Body of pancreas (tissue), 4 donors: ENCODE data around the gene TH. TPM values are rescaled to one million over a fixed set of nuclear protein-coding genes. Genes with fewer than 3 reads are reported as not detected.

Source experiments
- ATAC-seq: fragments of 150-250 bp; one replicate; pipeline ENCODE4 v1.9.1; 2016
- DNase-seq, 4 donors: peaks; one replicate each; pipeline ENCODE4 v3.0.0-alpha.2; 2019
- H3K27ac ChIP-seq, 4 donors: fragments of 200-600 bp; sonication (generic); 1 replicate in 3 of 4; 2 replicates in 1 of 4; pipeline versions ENCODE4 v1.5.1 to v1.6.1; 2016 to 2019; ENCODE audit warnings: mild to moderate bottlenecking in 1 of 4, mixed read lengths in 1 of 4, moderate library complexity in 1 of 4
- H3K27me3 ChIP-seq, 2 donors: fragments of 200-600 bp; sonication (generic); one replicate each; pipeline ENCODE4 v1.6.0; 2016; ENCODE audit warnings: mild to moderate bottlenecking in 1 of 2
- H3K36me3 ChIP-seq, 2 donors: fragments of 200-600 bp; sonication (generic); replicated peaks in 1 of 2; 2 replicates each; pipeline ENCODE4 v1.5.1; 2016; ENCODE audit warnings: low read depth in 2 of 2; ENCODE audit not compliant: insufficient read depth in 1 of 2
- H3K4me1 ChIP-seq: fragments of 200-600 bp; sonication (generic); one replicate; pipeline ENCODE4 v1.6.0; 2016
- H3K4me3 ChIP-seq, 2 donors: fragments of 200-600 bp; sonication (generic); 1 replicate in 1 of 2; 2 replicates in 1 of 2; pipeline ENCODE4 v1.5.1; 2016 to 2019
- H3K9me3 ChIP-seq, 3 donors: fragments of 200-600 bp; sonication (generic); 1 replicate in 2 of 3; 2 replicates in 1 of 3; pipeline ENCODE4 v1.5.1; 2016
- POLR2A ChIP-seq, 3 donors: fragments of 450-650 bp; IDR thresholded peaks; one replicate each; pipeline ENCODE4 v1.6.1; 2016; ENCODE audit warnings: antibody characterized with exemption in 3 of 3, mild to moderate bottlenecking in 2 of 3
- WGBS, 2 donors: methylation state at CpG; one replicate each; pipeline ENCODE4 v1.1.5; 2017; 5-methylcytosine and 5-hydroxymethylcytosine counted together
- intact Hi-C: fragments of 100-400 bp; cut with DNase I; formaldehyde crosslinking; loops from one replicate; pipeline ENCODE4 v1.15.1; 2023
- total RNA-seq, 2 donors: library from RNA; depleted of rRNA; stranded (reverse); fragments of >200 nt; gene quantifications; one replicate each; pipeline ENCODE4 v1.1.0, GENCODE V29; 2016
- TF ChIP-seq, protein P1 (sequence below), 7 experiments: fragments of 450-650 bp in 4 of 7; fragments of 200-600 bp in 3 of 7; sonication (generic) in 3 of 7; IDR thresholded peaks; one replicate each; pipeline ENCODE4 v1.5.1; 2016 to 2019; ENCODE audit warnings: antibody characterized with exemption in 7 of 7

TH gene
- total RNA-seq, 2 donors from 2014 or later: 0.66 TPM; not detected in 1

DNA sequence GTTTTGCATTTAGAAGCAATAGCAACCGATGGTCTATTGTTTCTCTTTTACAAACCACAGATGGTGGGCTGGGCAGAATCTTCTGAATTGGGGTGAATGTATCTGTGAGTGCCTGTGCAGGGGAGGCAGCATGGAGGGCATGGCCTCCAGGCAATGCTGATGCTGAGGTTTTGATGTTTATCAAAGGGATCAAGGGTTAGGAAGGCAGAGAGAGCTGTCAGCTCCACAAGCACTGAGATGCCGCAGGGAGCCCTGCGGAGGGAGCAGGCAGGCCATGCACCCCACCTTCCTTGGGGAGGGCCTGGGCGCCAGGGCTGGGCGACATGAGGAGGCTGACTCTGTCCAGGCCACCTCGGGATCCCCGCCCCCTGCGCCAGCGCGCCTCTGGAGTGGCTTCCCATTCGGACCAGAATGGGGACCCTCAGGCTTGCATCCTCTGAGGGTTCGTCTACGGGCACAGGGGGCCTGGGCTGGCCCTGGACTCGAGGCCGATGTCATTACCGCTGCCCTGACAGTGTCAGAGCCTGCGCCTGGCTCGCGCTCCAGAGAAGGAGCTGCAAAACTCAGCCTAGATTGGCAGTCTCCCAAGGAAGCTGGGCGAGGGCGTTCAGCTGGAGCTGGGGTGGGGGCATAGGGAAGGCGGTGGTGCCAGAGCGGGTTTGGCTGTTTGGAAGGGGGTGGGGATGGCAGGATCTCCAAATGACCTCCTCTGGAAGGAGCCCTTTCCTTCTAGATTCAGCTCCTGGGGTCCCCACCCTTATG lies 13.9 kb upstream of the TH start:
- no peak overlapping the region for H3K27ac ChIP-seq
- ATAC-seq (no peak), DNase-seq (no peak)
- H3K36me3 ChIP-seq: no peaks in the 10 kb centered on the region
- intact Hi-C loops: no loop called here
- no peak overlapping the region for H3K4me3 ChIP-seq
- peaks cover 4% of the 10 kb centered on the region for H3K4me1 ChIP-seq
- TF ChIP-seq, protein P1, sequence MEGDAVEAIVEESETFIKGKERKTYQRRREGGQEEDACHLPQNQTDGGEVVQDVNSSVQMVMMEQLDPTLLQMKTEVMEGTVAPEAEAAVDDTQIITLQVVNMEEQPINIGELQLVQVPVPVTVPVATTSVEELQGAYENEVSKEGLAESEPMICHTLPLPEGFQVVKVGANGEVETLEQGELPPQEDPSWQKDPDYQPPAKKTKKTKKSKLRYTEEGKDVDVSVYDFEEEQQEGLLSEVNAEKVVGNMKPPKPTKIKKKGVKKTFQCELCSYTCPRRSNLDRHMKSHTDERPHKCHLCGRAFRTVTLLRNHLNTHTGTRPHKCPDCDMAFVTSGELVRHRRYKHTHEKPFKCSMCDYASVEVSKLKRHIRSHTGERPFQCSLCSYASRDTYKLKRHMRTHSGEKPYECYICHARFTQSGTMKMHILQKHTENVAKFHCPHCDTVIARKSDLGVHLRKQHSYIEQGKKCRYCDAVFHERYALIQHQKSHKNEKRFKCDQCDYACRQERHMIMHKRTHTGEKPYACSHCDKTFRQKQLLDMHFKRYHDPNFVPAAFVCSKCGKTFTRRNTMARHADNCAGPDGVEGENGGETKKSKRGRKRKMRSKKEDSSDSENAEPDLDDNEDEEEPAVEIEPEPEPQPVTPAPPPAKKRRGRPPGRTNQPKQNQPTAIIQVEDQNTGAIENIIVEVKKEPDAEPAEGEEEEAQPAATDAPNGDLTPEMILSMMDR (IDR thresholded peaks at IDR 0.05): no peak
- no peak for TF ChIP-seq POLR2A (IDR thresholded peaks at IDR 0.05)
- no peaks in the 10 kb centered on the region for H3K9me3 ChIP-seq
- 58% methylated on average over 9 to 23 of the region's 23 CpGs for WGBS, 2 donors
- H3K27me3 ChIP-seq: peaks cover 0 to 3% of the 10 kb centered on the region in 2 donors

DNA sequence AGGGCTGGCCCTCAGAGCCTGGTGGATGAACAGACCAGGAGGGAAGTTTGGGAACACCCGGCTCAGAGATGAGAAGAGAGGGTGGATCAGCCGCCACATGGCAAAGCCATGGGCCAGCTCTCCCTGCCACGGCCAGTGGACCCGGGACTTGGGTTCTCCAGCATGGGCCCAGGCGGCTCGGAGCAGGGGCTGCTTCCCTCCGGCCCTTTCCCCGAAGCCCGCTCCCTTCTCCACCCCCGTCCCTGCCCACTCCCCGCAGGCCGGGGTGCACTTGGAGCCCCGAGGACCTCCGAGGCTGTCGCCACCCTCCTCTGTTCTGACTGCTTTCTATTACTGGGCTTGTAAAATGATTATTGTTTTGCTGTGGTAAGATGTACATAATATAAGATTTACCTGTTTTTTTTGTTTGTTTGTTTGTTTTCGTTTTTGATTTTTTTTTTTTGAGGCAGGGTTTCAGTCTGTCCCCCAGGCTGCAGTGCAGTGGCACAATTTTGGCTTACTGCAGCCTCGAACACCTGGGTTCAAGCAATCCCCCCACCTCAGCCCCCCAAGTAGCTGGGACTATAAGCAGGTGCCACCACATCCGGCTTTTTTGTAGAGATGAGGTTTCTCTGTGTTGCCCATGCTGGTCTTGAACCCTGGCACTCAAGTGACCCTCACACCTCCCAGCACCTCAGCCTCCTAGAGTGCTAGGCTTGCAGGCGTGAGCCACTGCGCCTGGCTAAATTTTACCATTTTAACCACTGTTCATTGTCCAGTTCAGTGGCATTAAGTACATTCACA lies 11.3 kb upstream of the TH start:
- intact Hi-C loops: no loop called here
- TF ChIP-seq, protein P1 (IDR thresholded peaks at IDR 0.05): no peak
- no peak for TF ChIP-seq POLR2A (IDR thresholded peaks at IDR 0.05)
- no peak for ATAC-seq
- DNase-seq: no peak
- Histone ChIP-seq H3K4me1 (peaks cover 14% of the 10 kb centered on the region), H3K4me3 (no peak overlapping the region), H3K27ac (no peak overlapping the region), H3K36me3 (no peaks in the 10 kb centered on the region), H3K9me3 (no peaks in the 10 kb centered on the region), H3K27me3 (peaks cover 0 to 3% of the 10 kb centered on the region in 2 donors)
- WGBS, 2 donors: 71 to 77% methylated on average over 16 to 19 of the region's 20 CpGs

DNA sequence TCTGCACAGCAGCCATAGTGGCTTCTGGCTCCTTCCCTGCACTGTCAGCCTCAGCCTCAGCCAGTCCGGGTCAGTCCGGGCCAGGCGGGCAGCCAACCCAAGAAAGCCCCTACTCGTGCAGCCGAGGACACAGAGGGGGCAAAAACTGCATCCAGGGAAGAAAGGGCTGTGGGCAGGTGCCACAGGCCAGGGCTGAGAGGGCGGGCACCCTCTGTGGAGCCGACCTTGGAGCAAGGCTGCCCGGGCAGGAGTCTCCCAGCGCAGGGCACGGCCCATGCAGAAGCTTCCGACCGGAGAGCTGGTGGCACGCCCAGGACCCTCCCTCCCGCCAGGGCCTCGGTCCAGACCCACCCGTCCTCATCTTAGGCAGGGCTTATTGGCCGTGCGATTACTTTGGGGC lies 10.5 kb upstream of the TH start:
- H3K4me3 ChIP-seq: no peak overlapping the region
- H3K4me1 ChIP-seq: peaks cover 13% of the 10 kb centered on the region
- no peak overlapping the region for H3K27ac ChIP-seq
- ATAC-seq: no peak
- intact Hi-C loops: no loop called here
- H3K9me3 ChIP-seq: no peaks in the 10 kb centered on the region
- H3K36me3 ChIP-seq: no peaks in the 10 kb centered on the region
- no peak for DNase-seq
- peaks cover 0 to 3% of the 10 kb centered on the region in 2 donors for H3K27me3 ChIP-seq
- TF ChIP-seq POLR2A (IDR thresholded peaks at IDR 0.05): no peak
- TF ChIP-seq, protein P1 (IDR thresholded peaks at IDR 0.05): no peak
- 77 to 81% methylated on average over 7 to 18 of the region's 18 CpGs for WGBS, 2 donors

DNA sequence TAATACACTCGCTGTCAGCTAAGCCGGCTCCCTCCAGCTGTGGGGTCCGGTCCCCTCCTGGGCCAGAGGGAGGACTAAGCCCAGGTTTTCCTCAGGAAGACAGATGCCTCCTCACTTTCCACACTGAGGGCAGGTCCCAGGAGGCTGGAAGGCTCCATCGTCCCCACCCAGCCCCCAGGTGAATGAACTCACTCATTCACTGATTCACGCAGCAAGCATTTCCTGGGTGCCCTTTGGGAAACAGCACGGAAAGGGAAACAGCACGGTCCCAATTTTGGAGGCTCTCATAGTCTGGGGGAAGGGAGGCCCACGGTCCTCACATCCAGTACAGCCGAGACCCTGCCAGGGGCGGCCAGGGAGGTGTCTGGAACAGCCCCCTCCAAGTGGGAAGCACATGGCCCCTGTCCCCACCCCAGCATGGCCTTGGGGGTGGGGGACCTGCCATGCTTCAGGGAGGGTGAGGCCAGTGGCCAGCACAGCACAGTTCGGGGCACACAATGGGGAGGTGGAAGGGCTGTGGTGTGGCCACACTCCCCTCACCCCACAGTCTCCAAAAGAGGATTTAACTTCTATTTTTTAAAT lies 9.3 kb upstream of the TH start:
- DNase-seq (no peak), ATAC-seq (no peak)
- intact Hi-C loops: no loop called here
- Histone ChIP-seq H3K27ac (no peak overlapping the region), H3K4me3 (no peak overlapping the region), H3K4me1 (peaks cover 9% of the 10 kb centered on the region), H3K9me3 (no peaks in the 10 kb centered on the region), H3K36me3 (no peaks in the 10 kb centered on the region), H3K27me3 (no peaks in the 10 kb centered on the region)
- 68 to 71% methylated on average over 8 to 10 of the region's 11 CpGs for WGBS, 2 donors
- no peak for TF ChIP-seq POLR2A (IDR thresholded peaks at IDR 0.05)
- TF ChIP-seq, protein P1 (IDR thresholded peaks at IDR 0.05): no peak
